ENCODE data around the gene TMEM203. TPM values are rescaled to one million over a fixed set of nuclear protein-coding genes. Genes with fewer than 3 reads are reported as not detected.

TMEM203 gene
- total and polyA plus RNA-seq, 4 donors, result 19.9 to 27.5 (median 21.5) TPM

- TF ChIP-seq HNF4G (IDR thresholded peaks at IDR 0.05) (no peak), EGR1 (IDR thresholded peaks at IDR 0.05; ENCODE audit: low read depth in 2 of 2) (no peak), FOXA1 (IDR thresholded peaks at IDR 0.05) (no peak), HNF4A (conservative IDR thresholded peaks at IDR 0.05) (no peak), RXRA (IDR thresholded peaks at IDR 0.05) (no peak)
- TF ChIP-seq, protein P1, sequence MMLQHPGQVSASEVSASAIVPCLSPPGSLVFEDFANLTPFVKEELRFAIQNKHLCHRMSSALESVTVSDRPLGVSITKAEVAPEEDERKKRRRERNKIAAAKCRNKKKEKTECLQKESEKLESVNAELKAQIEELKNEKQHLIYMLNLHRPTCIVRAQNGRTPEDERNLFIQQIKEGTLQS (IDR thresholded peaks at IDR 0.05), result no peak
- Histone ChIP-seq H3K27ac (ENCODE audit: low read depth in 1 of 2, low read length in 2 of 2) (no peak overlapping the region), H3K9me3 (ENCODE audit: control insufficient read depth in 4 of 4, low read length in 3 of 4) (no peaks in the 10 kb centered on the region), H3K27me3 (ENCODE audit: control insufficient read depth in 4 of 4, insufficient read depth in 4 of 4, low read length in 3 of 4) (no peaks in the 10 kb centered on the region), H3K4me3 (ENCODE audit: low read depth in 1 of 3, low read length in 3 of 3) (no peak overlapping the region), H3K36me3 (ENCODE audit: control insufficient read depth in 4 of 4, insufficient read depth in 3 of 4, low read depth in 1 of 4, low read length in 3 of 4) (peaks cover 15 to 59% (median 27%) of the 10 kb centered on the region in 4 donors), H3K4me1 (ENCODE audit: control insufficient read depth in 4 of 4, insufficient read depth in 4 of 4, low read length in 3 of 4) (no peaks in the 10 kb centered on the region), H3K9ac (ENCODE audit: low read depth in 1 of 2, low read length in 2 of 2) (no peak overlapping the region)
- no peak for DNase-seq (ENCODE audit: low spot score)
- WGBS, result 97% methylated on average over 17 of the region's 17 CpGs
These were observed 25.7 kb downstream of the TMEM203 start for GRCh38 chr9:137179761-137180160.

DNA sequence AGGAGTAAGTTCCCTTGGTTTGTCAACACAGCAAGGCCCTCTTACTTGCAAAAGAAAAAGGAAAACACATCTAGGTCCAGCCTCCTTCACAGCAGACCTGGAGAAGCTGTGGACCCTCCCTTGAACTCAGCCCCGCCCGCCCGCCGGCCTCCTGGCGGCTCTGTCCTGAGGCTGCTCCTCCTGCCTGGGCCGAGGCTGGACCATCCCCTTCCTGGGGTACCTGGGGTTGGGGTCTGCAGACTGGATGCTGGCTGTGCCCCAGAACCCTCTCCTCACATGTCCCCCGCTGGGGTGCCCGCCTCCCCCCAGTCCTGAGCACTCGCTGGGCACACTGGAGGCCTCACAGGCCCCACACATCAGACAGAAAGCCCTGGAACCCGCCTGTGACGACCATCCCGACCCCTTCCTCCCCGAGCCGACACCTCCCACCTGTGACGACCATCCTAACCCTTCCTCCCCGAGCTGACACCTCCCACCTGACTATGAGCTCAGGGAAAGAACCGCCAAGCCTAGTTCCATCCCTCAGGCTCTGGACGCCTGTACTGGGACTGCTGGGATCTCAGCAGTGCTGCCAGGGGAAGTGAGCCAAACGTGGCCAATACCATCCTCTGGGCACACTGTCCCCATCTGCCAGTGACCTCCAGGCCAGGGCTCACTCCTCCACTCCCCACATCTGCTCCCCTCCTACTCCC, 26.4 kb downstream of the TMEM203 start:
- H3K36me3 ChIP-seq (ENCODE audit: control insufficient read depth in 4 of 4, insufficient read depth in 3 of 4, low read depth in 1 of 4, low read length in 3 of 4), result peaks cover 15 to 53% (median 25%) of the 10 kb centered on the region in 4 donors
- H3K9me3 ChIP-seq (ENCODE audit: control insufficient read depth in 4 of 4, low read length in 3 of 4), result no peaks in the 10 kb centered on the region
- H3K27me3 ChIP-seq (ENCODE audit: control insufficient read depth in 4 of 4, insufficient read depth in 4 of 4, low read length in 3 of 4), result no peaks in the 10 kb centered on the region
- no peaks in the 10 kb centered on the region for H3K4me1 ChIP-seq (ENCODE audit: control insufficient read depth in 4 of 4, insufficient read depth in 4 of 4, low read length in 3 of 4)
- TF ChIP-seq ZBTB33 (IDR thresholded peaks at IDR 0.05) (no peak), EGR1 (IDR thresholded peaks at IDR 0.05; ENCODE audit: low read depth in 2 of 2) (no peak)
- TF ChIP-seq, protein P2, sequence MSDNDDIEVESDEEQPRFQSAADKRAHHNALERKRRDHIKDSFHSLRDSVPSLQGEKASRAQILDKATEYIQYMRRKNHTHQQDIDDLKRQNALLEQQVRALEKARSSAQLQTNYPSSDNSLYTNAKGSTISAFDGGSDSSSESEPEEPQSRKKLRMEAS (IDR thresholded peaks at IDR 0.05), result no peak
- H3K9ac ChIP-seq (ENCODE audit: low read depth in 1 of 2, low read length in 2 of 2), result no peak overlapping the region
- H3K4me3 ChIP-seq (ENCODE audit: low read depth in 1 of 3, low read length in 3 of 3), result no peak overlapping the region
- DNase-seq (ENCODE audit: low spot score), result no peak
- WGBS, result 91% methylated on average over 19 of the region's 19 CpGs
- H3K27ac ChIP-seq (ENCODE audit: low read depth in 1 of 2, low read length in 2 of 2), result no peak overlapping the region

DNA sequence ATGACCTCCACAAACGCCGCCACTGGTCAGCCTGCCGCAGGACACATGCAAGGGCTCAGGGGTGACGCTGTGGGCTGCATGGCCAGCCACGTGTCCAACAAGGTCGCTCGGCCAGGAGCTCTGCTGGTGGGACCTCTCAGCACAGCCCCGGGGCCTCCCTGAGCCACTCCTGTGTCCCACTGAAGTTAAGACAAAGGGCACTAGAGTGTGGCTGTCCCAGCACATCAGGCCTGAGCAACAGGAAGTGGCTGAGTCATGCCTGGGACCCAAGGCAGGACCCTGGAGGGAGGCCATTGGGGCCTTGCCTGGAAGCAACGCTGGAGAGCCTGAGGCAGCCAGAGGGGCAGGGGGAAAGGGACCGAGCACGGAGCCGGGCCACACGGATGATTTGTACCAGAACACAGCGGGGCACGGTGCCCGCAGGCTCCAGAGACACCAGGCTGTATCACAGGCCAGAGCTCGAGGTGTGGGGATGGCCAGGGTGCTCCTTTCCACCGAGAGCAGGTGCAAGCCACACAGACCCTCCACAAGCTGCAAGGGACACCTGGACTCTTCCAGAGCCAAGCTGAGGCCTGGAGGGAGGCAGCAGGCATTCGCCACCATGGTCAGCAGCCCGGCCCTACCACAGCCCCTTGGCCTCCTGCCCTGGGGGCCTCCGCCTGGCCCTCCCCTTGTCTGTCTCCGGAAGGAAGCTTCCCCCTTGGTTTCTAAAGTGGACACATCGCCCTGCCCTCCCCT, 27.1 kb downstream of the TMEM203 start:
- no peaks in the 10 kb centered on the region for H3K27me3 ChIP-seq (ENCODE audit: control insufficient read depth in 4 of 4, insufficient read depth in 4 of 4, low read length in 3 of 4)
- H3K36me3 ChIP-seq (ENCODE audit: control insufficient read depth in 4 of 4, insufficient read depth in 3 of 4, low read depth in 1 of 4, low read length in 3 of 4), result peaks cover 11 to 47% (median 22%) of the 10 kb centered on the region in 4 donors
- TF ChIP-seq FOXA1 (IDR thresholded peaks at IDR 0.05) (no peak), YY1 (IDR thresholded peaks at IDR 0.05) (no peak), CTCF (IDR thresholded peaks at IDR 0.05; ENCODE audit: low read depth, low read length, missing input control) (no peak), SP1 (IDR thresholded peaks at IDR 0.05) (no peak), RXRA (IDR thresholded peaks at IDR 0.05) (no peak), HNF4A (conservative IDR thresholded peaks at IDR 0.05) (no peak), JUND (IDR thresholded peaks at IDR 0.05) (no peak), HNF4G (IDR thresholded peaks at IDR 0.05) (no peak), RAD21 (IDR thresholded peaks at IDR 0.05) (no peak), EGR1 (IDR thresholded peaks at IDR 0.05; ENCODE audit: low read depth in 2 of 2) (no peak), GABPA (IDR thresholded peaks at IDR 0.05 in 1 of 2, conservative IDR thresholded peaks at IDR 0.05 in 1 of 2) (no peak)
- TF ChIP-seq, protein P3, sequence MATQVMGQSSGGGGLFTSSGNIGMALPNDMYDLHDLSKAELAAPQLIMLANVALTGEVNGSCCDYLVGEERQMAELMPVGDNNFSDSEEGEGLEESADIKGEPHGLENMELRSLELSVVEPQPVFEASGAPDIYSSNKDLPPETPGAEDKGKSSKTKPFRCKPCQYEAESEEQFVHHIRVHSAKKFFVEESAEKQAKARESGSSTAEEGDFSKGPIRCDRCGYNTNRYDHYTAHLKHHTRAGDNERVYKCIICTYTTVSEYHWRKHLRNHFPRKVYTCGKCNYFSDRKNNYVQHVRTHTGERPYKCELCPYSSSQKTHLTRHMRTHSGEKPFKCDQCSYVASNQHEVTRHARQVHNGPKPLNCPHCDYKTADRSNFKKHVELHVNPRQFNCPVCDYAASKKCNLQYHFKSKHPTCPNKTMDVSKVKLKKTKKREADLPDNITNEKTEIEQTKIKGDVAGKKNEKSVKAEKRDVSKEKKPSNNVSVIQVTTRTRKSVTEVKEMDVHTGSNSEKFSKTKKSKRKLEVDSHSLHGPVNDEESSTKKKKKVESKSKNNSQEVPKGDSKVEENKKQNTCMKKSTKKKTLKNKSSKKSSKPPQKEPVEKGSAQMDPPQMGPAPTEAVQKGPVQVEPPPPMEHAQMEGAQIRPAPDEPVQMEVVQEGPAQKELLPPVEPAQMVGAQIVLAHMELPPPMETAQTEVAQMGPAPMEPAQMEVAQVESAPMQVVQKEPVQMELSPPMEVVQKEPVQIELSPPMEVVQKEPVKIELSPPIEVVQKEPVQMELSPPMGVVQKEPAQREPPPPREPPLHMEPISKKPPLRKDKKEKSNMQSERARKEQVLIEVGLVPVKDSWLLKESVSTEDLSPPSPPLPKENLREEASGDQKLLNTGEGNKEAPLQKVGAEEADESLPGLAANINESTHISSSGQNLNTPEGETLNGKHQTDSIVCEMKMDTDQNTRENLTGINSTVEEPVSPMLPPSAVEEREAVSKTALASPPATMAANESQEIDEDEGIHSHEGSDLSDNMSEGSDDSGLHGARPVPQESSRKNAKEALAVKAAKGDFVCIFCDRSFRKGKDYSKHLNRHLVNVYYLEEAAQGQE (IDR thresholded peaks at IDR 0.05), result no peak
- TF ChIP-seq, protein P1 (IDR thresholded peaks at IDR 0.05), result no peak
- TF ChIP-seq, protein P2 (IDR thresholded peaks at IDR 0.05), result no peak
- WGBS, result 92% methylated on average over 23 of the region's 23 CpGs
- H3K9ac ChIP-seq (ENCODE audit: low read depth in 1 of 2, low read length in 2 of 2), result no peak overlapping the region
- DNase-seq (ENCODE audit: low spot score), result no peak
- no peak overlapping the region for H3K4me3 ChIP-seq (ENCODE audit: low read depth in 1 of 3, low read length in 3 of 3)
- no peak overlapping the region for H3K27ac ChIP-seq (ENCODE audit: low read depth in 1 of 2, low read length in 2 of 2)
- no peaks in the 10 kb centered on the region for H3K4me1 ChIP-seq (ENCODE audit: control insufficient read depth in 4 of 4, insufficient read depth in 4 of 4, low read length in 3 of 4)
- H3K9me3 ChIP-seq (ENCODE audit: control insufficient read depth in 4 of 4, low read length in 3 of 4), result no peaks in the 10 kb centered on the region
